ENCODE results near the gene MEGF6.

Gene MEGF6

GRCh38 chr1:3611170-3612019 lies at the start of gene MEGF6:
MEGF6 (minus strand) TSS chr1:3611508; CDS start chr1:3611268, 240 bp downstream.
- H3K27ac ChIP-seq: no peak within 1 kb of the TSS
- DNase-seq (ENCODE audit: low spot score): no peak
- TF ChIP-seq CTCF (IDR thresholded peaks at IDR 0.05): no peak
- peak within 1 kb of the TSS; percentile 69 for H3K4me3 ChIP-seq

GRCh38 chr1:3660704-3661103 lies 49.4 kb upstream of the MEGF6 start:
- H3K27ac ChIP-seq: no peak overlapping the region
- no peak for TF ChIP-seq CTCF (IDR thresholded peaks at IDR 0.05)
- no peak for DNase-seq (ENCODE audit: low spot score)
- no peak overlapping the region for H3K4me3 ChIP-seq

- no peak for DNase-seq (ENCODE audit: low spot score)
- H3K27ac ChIP-seq: no peak overlapping the region
- TF ChIP-seq CTCF (IDR thresholded peaks at IDR 0.05): no peak
- no peak overlapping the region for H3K4me3 ChIP-seq
Observed at GRCh38 chr1:3659093-3659492, 47.8 kb upstream of the MEGF6 start.

- Histone ChIP-seq H3K27ac (no peak overlapping the region), H3K4me3 (no peak overlapping the region)
- DNase-seq (ENCODE audit: low spot score): no peak
- TF ChIP-seq CTCF (IDR thresholded peaks at IDR 0.05): no peak
Observed at GRCh38 chr1:3658231-3658615, 46.9 kb upstream of the MEGF6 start.

GRCh38 chr1:3657578-3658230 lies 46.4 kb upstream of the MEGF6 start:
- no peak for DNase-seq (ENCODE audit: low spot score)

GRCh38 chr1:3657096-3657475 lies 45.8 kb upstream of the MEGF6 start:
- TF ChIP-seq CTCF (IDR thresholded peaks at IDR 0.05): no peak
- no peak for DNase-seq (ENCODE audit: low spot score)
- no peak overlapping the region for H3K4me3 ChIP-seq
- no peak overlapping the region for H3K27ac ChIP-seq

More at GRCh38 chr1:3657578-3658230, 46.4 kb upstream of the MEGF6 start:
- no peak for TF ChIP-seq CTCF (IDR thresholded peaks at IDR 0.05)
- Histone ChIP-seq H3K4me3 (no peak overlapping the region), H3K27ac (no peak overlapping the region)

Measured in coronary artery (tissue), 2 donors.